H9 (cell line): ENCODE results near the gene SPIN1. TPM values are rescaled to one million over a fixed set of nuclear protein-coding genes. Genes with fewer than 3 reads are reported as not detected.

Experiments
- DNase-seq: peaks from one replicate; pipeline ENCODE4 v3.0.0-alpha.2; 2017
- H2AFZ ChIP-seq: one replicate; pipeline ENCODE4 v1.6.1; 2013; ENCODE audit warnings: mild to moderate bottlenecking, low read length, control low read depth, moderate library complexity
- H2AK5ac ChIP-seq: 2 replicates; pipeline ENCODE4 v1.6.1; 2013; ENCODE audit warnings: low read length, control low read depth, mixed read lengths; ENCODE audit not compliant: insufficient read length
- H2BK120ac ChIP-seq: one replicate; pipeline ENCODE4 v1.6.1; 2013; ENCODE audit warnings: low read depth, mild to moderate bottlenecking, low read length, control low read depth, inconsistent platforms; ENCODE audit not compliant: poor library complexity, severe bottlenecking
- H2BK12ac ChIP-seq: 2 replicates; pipeline ENCODE4 v1.6.1; 2013; ENCODE audit warnings: low read length, control low read depth, mixed read lengths, low read depth; ENCODE audit not compliant: insufficient read length
- H2BK15ac ChIP-seq: 2 replicates; pipeline ENCODE4 v1.6.1; 2013; ENCODE audit warnings: low read depth, low read length, control low read depth
- H2BK20ac ChIP-seq: one replicate; pipeline ENCODE4 v1.6.1; 2013; ENCODE audit warnings: low read depth, mild to moderate bottlenecking, low read length, control low read depth, inconsistent platforms; ENCODE audit not compliant: poor library complexity, severe bottlenecking
- H2BK5ac ChIP-seq: 2 replicates; pipeline ENCODE4 v1.6.1; 2013; ENCODE audit warnings: low read length, control low read depth, mixed read lengths; ENCODE audit not compliant: insufficient read length
- H3K14ac ChIP-seq: 2 replicates; pipeline ENCODE4 v1.6.1; 2013; ENCODE audit warnings: low read length, control low read depth; ENCODE audit not compliant: insufficient read depth
- H3K18ac ChIP-seq: 2 replicates; pipeline ENCODE4 v1.6.1; 2013; ENCODE audit warnings: low read depth, mild to moderate bottlenecking, mixed read lengths, low read length, control low read depth; ENCODE audit not compliant: insufficient read length
- H3K23ac ChIP-seq: 2 replicates; pipeline ENCODE4 v1.6.1; 2013; ENCODE audit warnings: low read length, control low read depth, mixed read lengths, low read depth; ENCODE audit not compliant: insufficient read length
- H3K23me2 ChIP-seq: 2 replicates; pipeline ENCODE4 v1.6.1; 2013; ENCODE audit warnings: low read depth, mild to moderate bottlenecking, mixed read lengths, low read length, control low read depth; ENCODE audit not compliant: insufficient read length, poor library complexity, severe bottlenecking
- H3K27ac ChIP-seq: 2 replicates; pipeline ENCODE4 v1.5.1; 2013; ENCODE audit warnings: low read length, control low read depth, mixed read lengths, low read depth; ENCODE audit not compliant: insufficient read length
- H3K27me3 ChIP-seq: 2 replicates; pipeline ENCODE4 v1.6.1; 2013; ENCODE audit warnings: low read length, control low read depth, inconsistent platforms; ENCODE audit not compliant: insufficient read depth
- H3K4ac ChIP-seq: 2 replicates; pipeline ENCODE4 v1.6.1; 2013; ENCODE audit warnings: low read depth, mild to moderate bottlenecking, control low read depth, inconsistent platforms, low read length, moderate library complexity
- H3K4me1 ChIP-seq: 2 replicates; pipeline ENCODE4 v1.6.1; 2013; ENCODE audit warnings: low read length, control low read depth, inconsistent platforms; ENCODE audit not compliant: insufficient read depth
- H3K4me2 ChIP-seq: 2 replicates; pipeline ENCODE4 v1.6.1; 2013; ENCODE audit warnings: low read length, control low read depth, mixed read lengths; ENCODE audit not compliant: insufficient read length, insufficient read depth
- H3K56ac ChIP-seq: 2 replicates; pipeline ENCODE4 v1.6.1; 2013; ENCODE audit warnings: low read depth, mild to moderate bottlenecking, mixed read lengths, low read length, control low read depth; ENCODE audit not compliant: insufficient read length
- H3K79me1 ChIP-seq: 2 replicates; pipeline ENCODE4 v1.6.1; 2013; ENCODE audit warnings: low read depth, mild to moderate bottlenecking, moderate library complexity, low read length, control low read depth, inconsistent platforms; ENCODE audit not compliant: insufficient read depth, poor library complexity, severe bottlenecking
- H3K79me2 ChIP-seq: 2 replicates; pipeline ENCODE4 v1.6.1; 2013; ENCODE audit warnings: low read length, control low read depth, inconsistent platforms; ENCODE audit not compliant: insufficient read depth
- H3K9ac ChIP-seq: 2 replicates; pipeline ENCODE4 v1.6.1; 2013; ENCODE audit warnings: low read length, control low read depth, mixed read lengths; ENCODE audit not compliant: insufficient read length; ENCODE audit errors: extremely low read depth
- H3K9me3 ChIP-seq: one replicate; pipeline ENCODE4 v1.6.1; 2013; ENCODE audit warnings: low read depth, low read length, inconsistent platforms; ENCODE audit not compliant: control insufficient read depth
- H3T11ph ChIP-seq: one replicate; pipeline ENCODE4 v1.6.1; 2013; ENCODE audit warnings: mild to moderate bottlenecking, low read length, control low read depth, inconsistent platforms
- H4K20me1 ChIP-seq: one replicate; pipeline ENCODE4 v1.6.1; 2013; ENCODE audit not compliant: control insufficient read depth, insufficient read length, insufficient read depth
- H4K5ac ChIP-seq: 2 replicates; pipeline ENCODE4 v1.6.1; 2013; ENCODE audit warnings: low read depth, mild to moderate bottlenecking, mixed read lengths, low read length, control low read depth; ENCODE audit not compliant: insufficient read length
- H4K8ac ChIP-seq: replicated peaks from 2 replicates; pipeline ENCODE4 v1.6.1; 2013; ENCODE audit warnings: low read length, control low read depth, mixed read lengths, low read depth; ENCODE audit not compliant: insufficient read length
- H4K91ac ChIP-seq: 2 replicates; pipeline ENCODE4 v1.6.1; 2013; ENCODE audit warnings: low read depth, mild to moderate bottlenecking, moderate library complexity, mixed read lengths, low read length, control low read depth; ENCODE audit not compliant: insufficient read length
- H3K27ac Mint-ChIP-seq, 3 experiments: 2 replicates in 2 of 3; 3 replicates in 1 of 3; pipeline ENCODE4 v1.8.0; 2020 to 2021; ENCODE audit warnings: mixed read lengths in 3 of 3, mild to moderate bottlenecking in 1 of 3, moderate library complexity in 1 of 3
- H3K27me3 Mint-ChIP-seq: 2 replicates; pipeline ENCODE4 v1.8.0; 2021; ENCODE audit warnings: low read depth, mild to moderate bottlenecking, moderate library complexity, mixed read lengths
- H3K36me3 Mint-ChIP-seq, 3 experiments: 2 replicates in 2 of 3; 3 replicates in 1 of 3; pipeline ENCODE4 v1.8.0; 2020 to 2021; ENCODE audit warnings: low read depth in 3 of 3, mixed read lengths in 3 of 3; ENCODE audit not compliant: insufficient read depth in 1 of 3
- H3K4me1 Mint-ChIP-seq, 2 experiments: 2 replicates each; pipeline ENCODE4 v1.8.0; 2020; ENCODE audit warnings: mixed read lengths in 2 of 2
- H3K4me3 Mint-ChIP-seq, 2 experiments: 2 replicates in 1 of 2; 3 replicates in 1 of 2; pipeline ENCODE4 v1.8.0; 2020 to 2021; ENCODE audit warnings: mild to moderate bottlenecking in 2 of 2, mixed read lengths in 2 of 2, moderate library complexity in 1 of 2
- H3K9me3 Mint-ChIP-seq, 2 experiments: 2 replicates in 1 of 2; 3 replicates in 1 of 2; pipeline ENCODE4 v1.8.0; 2020; ENCODE audit warnings: mild to moderate bottlenecking in 2 of 2, mixed read lengths in 2 of 2, moderate library complexity in 1 of 2
- CTCF ChIP-seq: fragments of 200-600 bp; sonication (generic); conservative IDR thresholded peaks from 3 replicates; pipeline ENCODE4 v1.8.0; 2021; ENCODE audit warnings: antibody characterized with exemption, mild to moderate bottlenecking
- WGBS: extraction: QIAGEN DNeasy Blood & Tissue Kit; methylation state at CpG from one replicate; pipeline ENCODE4 v1.1.7; 2013; ENCODE audit warnings: missing lambda C conversion rate, low lambda C conversion rate, mixed read lengths; ENCODE audit not compliant: insufficient read length; ENCODE audit errors: extremely low coverage; 5-methylcytosine and 5-hydroxymethylcytosine counted together
- total RNA-seq: library from RNA; stranded (reverse); gene quantifications from 2 replicates; pipeline ENCODE4 v1.2.1, GENCODE V29; 2021

The SPIN1 gene
- total RNA-seq, 1 experiment from 2014 or later = 136 TPM

- no peak for TF ChIP-seq CTCF
- H2AK5ac ChIP-seq = no peak overlapping the region
- DNase-seq = no peak
- peaks cover 6% of the 10 kb centered on the region; the same call in 1 of the 2 replicates for H3K4me1 ChIP-seq
- no peak overlapping the region for H4K5ac ChIP-seq
- no peak overlapping the region for H3K18ac ChIP-seq
- H2BK120ac ChIP-seq = no peak overlapping the region
- Mint-ChIP-seq H3K4me1 (peaks cover 24 to 32% of the 10 kb centered on the region in 2 experiments), H3K36me3 (no peaks in the 10 kb centered on the region; a peak in 1 of 7 replicates), H3K4me3 (no peak overlapping the region), H3K9me3 (no peaks in the 10 kb centered on the region), H3K27ac (no peak overlapping the region), H3K27me3 (no peaks in the 10 kb centered on the region)
- no CpG with 5 or more reads among the region's 3 CpGs for WGBS
- no peak overlapping the region for H3K14ac ChIP-seq
- no peak overlapping the region for H2BK20ac ChIP-seq
- no peaks in the 10 kb centered on the region for H3K23me2 ChIP-seq
- H3K56ac ChIP-seq = no peak overlapping the region
- no peak overlapping the region for H2BK15ac ChIP-seq
- H3K9ac ChIP-seq = no peak overlapping the region
- H4K91ac ChIP-seq = no peak overlapping the region
- no peak overlapping the region for H3K23ac ChIP-seq
- no peaks in the 10 kb centered on the region for H3K27me3 ChIP-seq
- no peaks in the 10 kb centered on the region for H3K79me1 ChIP-seq
- H2BK12ac ChIP-seq = no peak overlapping the region
- no peak overlapping the region for H2BK5ac ChIP-seq
- H4K8ac ChIP-seq = no peak overlapping the region
- H3K79me2 ChIP-seq = no peaks in the 10 kb centered on the region
- no peaks in the 10 kb centered on the region for H3K9me3 ChIP-seq
- H3K4ac ChIP-seq = no peak overlapping the region
- no peak overlapping the region for H2AFZ ChIP-seq
- H3T11ph ChIP-seq = no peak overlapping the region
- H4K20me1 ChIP-seq = no peaks in the 10 kb centered on the region
- H3K27ac ChIP-seq = no peak overlapping the region
- H3K4me2 ChIP-seq = no peak overlapping the region
Measured at GRCh38 chr9:88523056-88523455, 134.8 kb downstream of the SPIN1 start.
